ENCODE measurements around the gene ACTN4. TPM values are rescaled to one million over a fixed set of nuclear protein-coding genes. Genes with fewer than 3 reads are reported as not detected.

ACTN4 gene
- total and polyA plus RNA-seq, 2 experiments from 2014 or later: 68.9 to 427 TPM

GRCh38 chr19:38665219-38665931, 17.9 kb downstream of the ACTN4 start:
- TF ChIP-seq ZNF331 (CRISPR knock-in tag; IDR thresholded peaks at IDR 0.05; ENCODE audit: low read depth) (no peak), ETS1 (IDR thresholded peaks at IDR 0.05) (no peak), REST (IDR thresholded peaks at IDR 0.05; ENCODE audit: unreplicated experiment) (no peak), CREB1 (CRISPR knock-in tag; IDR thresholded peaks at IDR 0.05; ENCODE audit: low read depth) (no peak), EZH2 (IDR thresholded peaks at IDR 0.05; ENCODE audit: low read depth, unreplicated experiment) (no peak), NANOG (IDR thresholded peaks at IDR 0.05; ENCODE audit: borderline replicate concordance) (no peak), CTCF (conservative IDR thresholded peaks at IDR 0.05; ENCODE audit: low read depth in 2 of 2) (no peak)
- no peaks in the 10 kb centered on the region for H3K9me3 Mint-ChIP-seq
- peaks cover 93% of the 10 kb centered on the region for H3K4me1 ChIP-seq (ENCODE audit: insufficient read depth)

More at GRCh38 chr19:38665219-38665931, 17.9 kb downstream of the ACTN4 start:
- Histone ChIP-seq H3K27me3 (ENCODE audit: insufficient read depth) (no peaks in the 10 kb centered on the region), H2AFZ (no peak overlapping the region), H3K36me3 (ENCODE audit: insufficient read depth) (no peaks in the 10 kb centered on the region; the same call in 1 of the 2 replicates), H3K79me2 (replicated peaks; ENCODE audit: insufficient read depth) (peaks cover 92% of the 10 kb centered on the region), H3K27ac (ENCODE audit: low read depth) (peak overlapping the region; percentile 99), H3F3A (replicated peaks; ENCODE audit: low read depth) (peaks cover 17% of the 10 kb centered on the region), H3K9me2 (ENCODE audit: insufficient read depth) (no peaks in the 10 kb centered on the region), H4K20me1 (replicated peaks; ENCODE audit: insufficient read depth) (peaks cover 16% of the 10 kb centered on the region), H3K4me3 (peak overlapping the region; percentile 31), H3K4me2 (peak overlapping the region; percentile 72)
- Mint-ChIP-seq H3K27ac (peak overlapping the region; percentile 98), H3K4me1 (peaks cover 97% of the 10 kb centered on the region), H3K4me3 (peak overlapping the region; percentile 55), H3K27me3 (ENCODE audit: insufficient read depth, low read depth, poor library complexity) (peaks cover 37% of the 10 kb centered on the region), H3K36me3 (ENCODE audit: low read depth) (peaks cover 40% of the 10 kb centered on the region)
- no peak for DNase-seq (ENCODE audit: low spot score)
- no peak for ATAC-seq

All from GM23338 (cell line).